Adipocyte (in vitro differentiated cells): Measurements from ENCODE around the gene TDRKH.
"Not testable (repeated sequence)": the region's sequence is repeated elsewhere in the genome, so short reads cannot be mapped to it uniquely, and the experiment has no call there.

Experiments
- DNase-seq: peaks from one replicate; pipeline ENCODE4 v3.0.0-alpha.2; 2015; ENCODE audit warnings: low read depth
- H3K27me3 ChIP-seq: replicated peaks from 2 replicates; pipeline ENCODE4 v1.7.0; 2013; ENCODE audit warnings: mild to moderate bottlenecking, low read length, moderate library complexity; ENCODE audit not compliant: control insufficient read depth, insufficient read depth
- H3K36me3 ChIP-seq: 2 replicates; pipeline ENCODE4 v1.7.0; 2013; ENCODE audit warnings: low read length, mild to moderate bottlenecking, moderate library complexity; ENCODE audit not compliant: control insufficient read depth, insufficient read depth, severe bottlenecking
- H3K4me1 ChIP-seq: 2 replicates; pipeline ENCODE4 v1.7.0; 2013; ENCODE audit warnings: mild to moderate bottlenecking, low read length, moderate library complexity; ENCODE audit not compliant: control insufficient read depth, insufficient read depth
- H3K4me3 ChIP-seq: 2 replicates; pipeline ENCODE4 v1.7.0; 2013; ENCODE audit warnings: mild to moderate bottlenecking, low read length, moderate library complexity
- H3K9ac ChIP-seq: 2 replicates; pipeline ENCODE4 v1.7.0; 2013; ENCODE audit warnings: mild to moderate bottlenecking, low read length, moderate library complexity
- H3K9me3 ChIP-seq: 2 replicates; pipeline ENCODE4 v1.7.0; 2013; ENCODE audit warnings: mild to moderate bottlenecking, low read length, moderate library complexity; ENCODE audit not compliant: control insufficient read depth

Gene TDRKH

DNA sequence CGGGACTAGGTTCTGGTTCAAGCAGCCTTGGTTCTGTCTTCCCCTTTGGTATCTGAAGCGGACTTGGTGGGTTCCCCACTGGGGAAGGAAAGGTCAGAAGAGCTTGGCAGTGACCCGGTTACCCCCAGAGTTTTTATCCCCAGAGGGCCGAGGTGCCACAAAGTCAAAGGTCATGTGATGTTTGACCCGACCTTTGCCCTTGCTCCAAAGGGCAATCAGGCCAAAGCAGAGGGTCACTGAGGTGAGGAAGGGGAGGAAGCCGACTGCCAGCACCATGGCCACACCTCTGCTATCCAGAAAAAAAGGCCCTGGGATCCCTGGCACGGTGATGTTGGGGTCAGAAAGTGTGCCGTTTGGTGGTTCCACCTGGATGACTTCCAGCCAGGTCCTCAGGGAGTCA lies 10.5 kb upstream of the TDRKH start:
- H3K4me3 ChIP-seq = no peak overlapping the region
- peaks cover 94% of the 10 kb centered on the region for H3K27me3 ChIP-seq
- no peaks in the 10 kb centered on the region for H3K36me3 ChIP-seq
- peaks cover 3% of the 10 kb centered on the region for H3K9me3 ChIP-seq
- no peak for DNase-seq
- no peaks in the 10 kb centered on the region for H3K4me1 ChIP-seq
- H3K9ac ChIP-seq = no peak overlapping the region

DNA sequence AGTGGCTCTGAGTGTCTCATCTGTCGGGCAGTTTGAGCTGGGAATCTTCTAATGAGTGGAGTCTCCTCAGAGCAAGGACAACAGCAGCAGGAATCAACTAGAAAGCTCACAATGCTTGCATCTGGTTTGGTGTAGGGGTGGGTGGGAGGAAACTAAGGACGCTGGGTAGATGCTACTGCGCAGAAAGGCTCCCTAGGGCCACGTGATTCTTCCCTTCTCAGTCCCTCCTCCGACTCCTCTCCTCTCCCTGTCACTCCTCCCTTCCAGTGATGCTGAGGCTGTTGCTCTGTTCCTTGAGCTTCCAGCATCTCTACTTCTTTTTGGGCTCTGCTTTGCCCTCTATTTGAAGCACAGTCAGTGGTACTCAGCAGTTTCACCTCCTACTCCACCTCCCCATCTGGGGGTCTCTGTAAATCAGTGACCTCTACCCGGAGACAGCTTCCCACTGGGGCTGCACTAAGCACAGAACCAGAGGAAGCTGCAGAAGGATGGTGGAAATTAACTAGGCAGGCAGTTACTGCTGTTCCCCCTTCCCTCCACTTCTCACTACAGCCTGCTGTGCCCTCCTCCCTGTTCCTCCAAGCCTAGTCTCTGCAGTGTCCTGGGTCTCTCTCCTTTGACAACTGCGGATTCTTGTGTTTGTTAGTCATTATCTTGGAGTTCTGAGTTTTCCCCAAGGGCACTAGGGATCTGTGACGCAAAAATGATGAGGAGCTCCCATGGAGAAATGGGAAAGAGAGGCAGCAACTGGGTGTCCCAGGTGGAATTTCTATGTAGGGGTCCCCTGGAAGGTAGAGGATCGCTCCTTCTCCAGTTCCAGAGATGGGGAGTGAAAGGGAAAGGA lies 9.1 kb upstream of the TDRKH start:
- peak; percentile 8 for DNase-seq

DNA sequence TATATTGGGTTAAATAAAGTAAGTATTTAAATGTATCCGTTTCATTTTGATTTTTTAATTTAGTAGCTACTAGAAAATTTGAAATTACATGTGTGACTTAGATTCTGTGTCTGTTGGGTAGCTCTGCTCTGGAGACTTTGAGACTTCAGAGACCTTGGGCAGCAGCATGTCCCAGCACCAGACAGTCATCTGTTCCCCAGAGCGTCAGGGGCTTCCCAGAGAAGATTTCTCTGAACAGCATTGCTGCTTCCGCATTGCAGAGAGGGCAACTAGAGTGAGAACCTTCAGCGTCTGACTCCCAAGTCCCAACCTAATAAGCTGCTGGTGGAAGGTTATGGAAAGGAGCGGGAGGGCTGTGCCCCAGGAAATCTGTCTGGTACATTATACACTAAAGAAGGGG lies 8.3 kb upstream of the TDRKH start:
- Histone ChIP-seq H3K9ac (no peak overlapping the region), H3K4me1 (no peaks in the 10 kb centered on the region), H3K9me3 (peaks cover 3% of the 10 kb centered on the region), H3K36me3 (no peaks in the 10 kb centered on the region), H3K27me3 (peaks cover 74% of the 10 kb centered on the region), H3K4me3 (no peak overlapping the region)
- DNase-seq = no peak

More for the DNA sequence above, 9.1 kb upstream of the TDRKH start:
- H3K9ac ChIP-seq = no peak overlapping the region
- H3K4me3 ChIP-seq = no peak overlapping the region
- H3K9me3 ChIP-seq = peaks cover 3% of the 10 kb centered on the region
- no peaks in the 10 kb centered on the region for H3K4me1 ChIP-seq
- H3K27me3 ChIP-seq = peaks cover 83% of the 10 kb centered on the region
- no peaks in the 10 kb centered on the region for H3K36me3 ChIP-seq

GRCh38 chr1:151790940-151791651 lies 796 bp upstream of the TDRKH start:
- Histone ChIP-seq H3K4me1 (peaks cover 4% of the 10 kb centered on the region), H3K27me3 (peaks cover 2% of the 10 kb centered on the region), H3K9me3 (no peaks in the 10 kb centered on the region), H3K9ac (peak overlapping the region; percentile 79), H3K36me3 (no peaks in the 10 kb centered on the region), H3K4me3 (peak overlapping the region; percentile 91)
- DNase-seq = peak; percentile 35

GRCh38 chr1:151787689-151788088 lies 2.6 kb downstream of the TDRKH start:
- DNase-seq = no peak
- Histone ChIP-seq H3K27me3 (peaks cover 8% of the 10 kb centered on the region), H3K9ac (no peak overlapping the region), H3K9me3 (no peaks in the 10 kb centered on the region), H3K4me1 (peaks cover 4% of the 10 kb centered on the region), H3K36me3 (no peaks in the 10 kb centered on the region), H3K4me3 (no peak overlapping the region)

DNA sequence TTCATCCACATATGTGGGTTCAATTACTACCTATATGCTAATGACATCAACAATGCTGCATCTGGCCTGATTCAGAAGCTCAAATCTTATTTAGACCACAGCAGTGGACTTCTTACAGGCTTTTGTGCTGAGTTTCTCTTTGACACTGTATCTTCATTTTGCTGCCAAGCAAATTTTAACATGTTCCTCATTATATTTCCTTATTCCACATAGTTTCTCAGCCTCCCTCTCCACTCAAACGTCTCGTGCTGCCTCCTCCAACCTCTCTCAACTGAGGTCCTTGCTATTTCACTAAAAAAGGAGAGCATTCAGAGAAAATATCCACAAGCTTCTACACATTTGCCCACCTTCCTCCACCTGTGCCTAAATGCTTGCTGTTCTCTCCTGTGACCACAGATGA lies 6.5 kb downstream of the TDRKH start:
- Histone ChIP-seq H3K27me3 (peaks cover 8% of the 10 kb centered on the region), H3K9ac (no peak overlapping the region), H3K4me1 (no peaks in the 10 kb centered on the region), H3K36me3 (peaks cover 3% of the 10 kb centered on the region), H3K9me3 (no peaks in the 10 kb centered on the region), H3K4me3 (no peak overlapping the region)
- DNase-seq = no peak

DNA sequence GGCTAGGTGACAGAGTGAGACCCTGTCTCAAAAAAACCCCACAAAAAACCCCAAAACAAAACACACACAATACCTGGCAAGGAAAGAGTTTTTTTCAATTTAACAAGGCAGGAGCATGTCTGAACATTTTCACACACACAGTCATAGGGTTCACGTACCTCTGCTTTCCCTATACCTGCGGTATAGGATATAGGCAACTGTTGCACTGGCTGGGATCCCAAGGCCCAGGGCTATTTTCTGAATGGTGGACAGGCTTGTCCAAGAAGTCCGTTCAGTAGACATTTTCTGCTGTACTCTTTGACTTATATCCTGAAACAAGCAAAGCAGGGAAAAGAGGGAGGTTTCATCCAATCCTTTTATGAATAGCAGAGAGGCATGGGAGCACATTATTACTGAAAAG lies 7.6 kb downstream of the TDRKH start:
- no peak overlapping the region for H3K9ac ChIP-seq
- H3K27me3 ChIP-seq = peaks cover 8% of the 10 kb centered on the region

DNA sequence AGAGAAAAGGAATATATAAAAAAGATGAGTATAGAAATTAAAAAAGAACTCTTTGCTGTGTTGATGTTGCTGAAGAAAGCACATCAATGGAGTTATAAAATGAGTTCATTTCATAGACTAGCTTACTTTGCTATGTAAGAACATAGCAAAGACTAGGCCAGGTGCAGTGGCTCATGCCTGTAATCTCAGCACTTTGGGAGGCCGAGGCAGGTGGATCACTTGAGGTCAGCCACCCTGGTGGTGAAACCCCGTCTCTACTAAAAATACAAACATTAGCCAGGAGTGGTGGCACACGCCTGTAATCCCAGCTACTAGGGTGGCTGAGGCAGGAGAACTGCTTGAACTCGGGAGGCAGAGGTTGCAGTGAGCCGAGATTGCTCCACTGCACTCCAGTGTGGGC lies 8.3 kb downstream of the TDRKH start:
- not testable (repeated sequence) for H3K4me3 ChIP-seq, DNase-seq, H3K4me1 ChIP-seq, H3K27me3 ChIP-seq, H3K9me3 ChIP-seq, H3K9ac ChIP-seq, H3K36me3 ChIP-seq

More for the DNA sequence above, 7.6 kb downstream of the TDRKH start:
- no peaks in the 10 kb centered on the region for H3K4me1 ChIP-seq
- no peaks in the 10 kb centered on the region for H3K9me3 ChIP-seq
- no peak overlapping the region for H3K4me3 ChIP-seq
- DNase-seq = no peak
- H3K36me3 ChIP-seq = peaks cover 3% of the 10 kb centered on the region

DNA sequence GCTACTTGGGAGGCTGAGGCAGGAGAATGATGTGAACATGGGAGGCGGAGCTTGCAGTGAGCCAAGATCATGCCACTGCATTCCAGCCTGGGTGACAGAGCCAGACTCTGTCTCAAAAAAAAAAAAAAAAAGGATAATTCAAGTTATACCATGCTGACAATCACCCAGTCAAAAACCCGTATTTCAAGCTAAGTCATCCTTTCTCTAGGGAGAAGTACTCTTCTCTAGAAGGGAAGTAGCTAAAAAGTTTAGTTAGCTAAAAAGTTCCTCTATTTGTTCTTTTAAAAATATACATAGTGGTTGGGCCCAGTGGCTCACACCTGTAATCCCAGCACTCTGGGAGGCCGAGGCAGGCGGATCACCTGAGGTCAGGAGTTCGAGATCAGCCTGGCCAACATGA lies 9.6 kb downstream of the TDRKH start:
- not testable (repeated sequence) for H3K4me3 ChIP-seq, H3K9me3 ChIP-seq, H3K27me3 ChIP-seq, H3K9ac ChIP-seq, H3K4me1 ChIP-seq, DNase-seq, H3K36me3 ChIP-seq

DNA sequence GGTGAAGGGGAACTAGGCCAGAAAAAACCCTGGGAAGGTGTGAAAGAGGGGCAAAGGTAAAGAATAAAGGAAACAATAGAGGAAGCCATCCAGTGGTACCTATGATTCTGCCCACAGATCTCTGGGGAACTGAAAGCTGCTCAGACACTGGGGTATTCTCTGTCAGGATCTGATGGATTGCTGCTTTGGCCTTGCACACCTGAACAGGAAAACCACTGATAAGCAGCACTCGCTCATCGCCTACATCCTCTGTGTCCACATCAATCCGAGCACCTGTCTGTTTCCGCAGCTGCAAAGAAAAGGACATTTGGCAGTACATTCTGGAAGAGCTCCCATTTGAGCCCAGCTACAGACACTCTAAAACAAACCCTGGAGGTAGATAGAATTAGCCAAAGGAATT lies 10.4 kb downstream of the TDRKH start:
- DNase-seq = no peak
- H3K36me3 ChIP-seq = peaks cover 10% of the 10 kb centered on the region
- H3K27me3 ChIP-seq = peaks cover 8% of the 10 kb centered on the region

GRCh38 chr1:151777317-151777716 lies 13.0 kb downstream of the TDRKH start:
- DNase-seq = no peak
- no peaks in the 10 kb centered on the region for H3K27me3 ChIP-seq
- no peak overlapping the region for H3K4me3 ChIP-seq
- H3K9me3 ChIP-seq = no peaks in the 10 kb centered on the region
- H3K9ac ChIP-seq = no peak overlapping the region
- peaks cover 14% of the 10 kb centered on the region for H3K36me3 ChIP-seq
- no peaks in the 10 kb centered on the region for H3K4me1 ChIP-seq

More for the DNA sequence above, 10.4 kb downstream of the TDRKH start:
- Histone ChIP-seq H3K9me3 (no peaks in the 10 kb centered on the region), H3K4me1 (no peaks in the 10 kb centered on the region), H3K9ac (no peak overlapping the region), H3K4me3 (no peak overlapping the region)
